Heart left ventricle (tissue), 16 donors: ENCODE measurements around the gene RACGAP1. TPM values are rescaled to one million over a fixed set of nuclear protein-coding genes. Genes with fewer than 3 reads are reported as not detected.

Experiments used
- ATAC-seq, 4 donors: fragments of 200-7000 bp; cut with Tn5 transposase; one replicate each; pipeline ENCODE4 v1.9.1; 2020 to 2022; ENCODE audit warnings: moderate library complexity in 4 of 4, mild to moderate bottlenecking in 3 of 4, moderate number of reproducible peaks in 1 of 4
- DNase-seq, 5 donors: peaks; one replicate each; pipeline ENCODE4 v3.0.0-alpha.2; 2020
- H3K27ac ChIP-seq, 12 donors: fragments of 200-600 bp; sonication (generic) in 4 of 12; one replicate each; pipeline versions ENCODE4 v1.5.0 to v1.8.0; 2016 to 2022; ENCODE audit warnings: mild to moderate bottlenecking in 2 of 12
- H3K27me3 ChIP-seq, 9 donors: fragments of 200-600 bp; sonication (generic) in 2 of 9; one replicate each; pipeline versions ENCODE4 v1.5.1 to v1.8.0; 2016 to 2022; ENCODE audit warnings: mild to moderate bottlenecking in 3 of 9
- H3K36me3 ChIP-seq, 9 donors: fragments of 200-600 bp; sonication (generic) in 2 of 9; one replicate each; pipeline versions ENCODE4 v1.5.0 to v1.8.0; 2018 to 2022; ENCODE audit warnings: mild to moderate bottlenecking in 2 of 9
- H3K4me1 ChIP-seq, 12 donors: fragments of 200-600 bp; sonication (generic) in 4 of 12; one replicate each; pipeline versions ENCODE4 v1.5.0 to v1.8.0; 2016 to 2022; ENCODE audit warnings: mild to moderate bottlenecking in 3 of 12
- H3K4me3 ChIP-seq, 12 donors: fragments of 200-600 bp; sonication (generic) in 4 of 12; one replicate each; pipeline versions ENCODE4 v1.5.0 to v1.8.0; 2017 to 2022; ENCODE audit warnings: mild to moderate bottlenecking in 9 of 12, moderate library complexity in 4 of 12
- H3K9me3 ChIP-seq, 12 donors: fragments of 200-600 bp; sonication (generic) in 4 of 12; one replicate each; pipeline versions ENCODE4 v1.5.0 to v1.8.0; 2016 to 2022; ENCODE audit warnings: mild to moderate bottlenecking in 1 of 12
- CTCF ChIP-seq, 12 donors: fragments of 200-600 bp; sonication (generic) in 4 of 12; IDR thresholded peaks; one replicate each; pipeline versions ENCODE4 v1.5.0 to v1.8.0; 2018 to 2022; ENCODE audit warnings: antibody characterized with exemption in 12 of 12, mild to moderate bottlenecking in 5 of 12
- POLR2A ChIP-seq, 2 donors: fragments of 450-650 bp; IDR thresholded peaks; one replicate each; pipeline ENCODE4 v1.6.1; 2017; ENCODE audit warnings: antibody characterized with exemption in 2 of 2, mild to moderate bottlenecking in 2 of 2, moderate library complexity in 2 of 2
- WGBS, 4 donors: extraction: QIAGEN DNeasy Blood & Tissue Kit in 2 of 4; methylation state at CpG; one replicate each; pipeline versions ENCODE4 v1.1.5 to v1.1.7; 2013 to 2018; 5-methylcytosine and 5-hydroxymethylcytosine counted together
- intact Hi-C, 10 donors: fragments of 100-400 bp; cut with DNase I; formaldehyde crosslinking; loops; one replicate each; pipeline versions ENCODE4 v1.11.1 to v1.14.2; 2022
- polyA plus RNA-seq, 2 donors: library from polyadenylated mRNA; stranded (reverse); fragments of 200-250 nt; gene quantifications; one replicate each; pipeline ENCODE4 v1.2.3, GENCODE V29; 2013
- total RNA-seq, 9 donors: library from RNA; depleted of rRNA in 2 of 9; stranded (reverse); fragments of >200 nt in 2 of 9; fragmentation: NEBNext Ultra II Directional in 3 of 9; extraction: Animal tissue kit (Norgen Biotek cat#: 25700) in 3 of 9; gene quantifications; one replicate each; pipeline versions ENCODE4 v1.1.0 to v1.2.4, GENCODE V29; 2016 to 2023
- donor health status: ischemic (EF 13 %, LVEDD 7.1; RV severe dilation, severe dysfunction).
- donor health status: healthy with polysubstance abuse.
- donor health status: DM: no; HTN: yes; CAD: no.
- donor health status: DM: no; HTN: no; CAD: no.
- donor health status: ischemic (EF 25% LVEDD 6.9; RV normal size, moderate dysfunction).
- donor health status: ischemic (EF 25% LVEDD 5.7; RV mildly dilated, moderate dysfunction).
- donor health status: healthy.
- donor health status: DM: yes; HTN: yes; CAD: no.
- donor health status: ischemic (EF 35%, LVEDD 5.7; RV mildly dilated, moderate dysfunction).
- donor health status: nonischemic (EF 11% LVEDD 7.7; RV severe dilation, severe dysfunction).
- donor health status: DM: yes; HTN: yes; CAD: no.
- donor health status: PGD.
- donor health status: ischemic (EF 29% LVEDD 5.4; RV normal size, mild dysfunction).
- donor health status: nonischemic (EF 23%, LVEDD 6.1; RV moderate dilation, normal function).

The RACGAP1 gene
- total and polyA plus RNA-seq, 11 donors = 0.91 to 17.8 (median 5.2) TPM

GRCh38 chr12:50043308-50043707 lies 18.0 kb upstream of the RACGAP1 start:
- intact Hi-C loops = no loop called here
- Histone ChIP-seq H3K36me3 (no peaks in the 10 kb centered on the region), H3K27ac (no peak overlapping the region), H3K27me3 (no peaks in the 10 kb centered on the region), H3K9me3 (no peaks in the 10 kb centered on the region), H3K4me3 (no peak overlapping the region), H3K4me1 (peaks cover 0 to 5% (median 0%) of the 10 kb centered on the region in 12 donors)
- DNase-seq = no peak
- TF ChIP-seq CTCF (IDR thresholded peaks at IDR 0.05) (no peak), POLR2A (IDR thresholded peaks at IDR 0.05) (no peak)
- ATAC-seq = no peak
- 79 to 93% (median 90%) methylated on average over 2 of the region's 2 CpGs for WGBS, 4 donors

- H3K27me3 ChIP-seq = no peaks in the 10 kb centered on the region
- intact Hi-C loops = no loop called here
- ATAC-seq (no peak), DNase-seq (no peak)
- no peaks in the 10 kb centered on the region for H3K9me3 ChIP-seq
- TF ChIP-seq CTCF (IDR thresholded peaks at IDR 0.05) = no peak
- no peak for TF ChIP-seq POLR2A (IDR thresholded peaks at IDR 0.05)
- no peak overlapping the region for H3K27ac ChIP-seq
- H3K36me3 ChIP-seq = no peaks in the 10 kb centered on the region
- no peak overlapping the region for H3K4me3 ChIP-seq
- peaks cover 0 to 5% (median 0%) of the 10 kb centered on the region in 12 donors for H3K4me1 ChIP-seq
- WGBS, 4 donors = 86 to 91% (median 87%) methylated on average over 6 of the region's 6 CpGs
Measured at GRCh38 chr12:50042693-50043092, 17.4 kb upstream of the RACGAP1 start.

GRCh38 chr12:50041962-50042361 lies 16.7 kb upstream of the RACGAP1 start:
- DNase-seq = no peak
- intact Hi-C loops = no loop called here
- ATAC-seq = no peak
- Histone ChIP-seq H3K36me3 (no peaks in the 10 kb centered on the region), H3K27me3 (no peaks in the 10 kb centered on the region), H3K27ac (no peak overlapping the region), H3K4me3 (no peak overlapping the region), H3K9me3 (no peaks in the 10 kb centered on the region), H3K4me1 (peaks cover 0 to 5% (median 0%) of the 10 kb centered on the region in 12 donors)
- WGBS, 4 donors = 77 to 86% (median 82%) methylated on average over 5 of the region's 5 CpGs
- TF ChIP-seq POLR2A (IDR thresholded peaks at IDR 0.05) (no peak), CTCF (IDR thresholded peaks at IDR 0.05) (no peak)

GRCh38 chr12:50041062-50041860 lies 16.0 kb upstream of the RACGAP1 start:
- DNase-seq (no peak), ATAC-seq (no peak)
- Histone ChIP-seq H3K27me3 (no peaks in the 10 kb centered on the region), H3K27ac (no peak overlapping the region), H3K4me3 (no peak overlapping the region), H3K4me1 (peaks cover 0 to 5% (median 0%) of the 10 kb centered on the region in 12 donors), H3K36me3 (no peaks in the 10 kb centered on the region), H3K9me3 (no peaks in the 10 kb centered on the region)
- WGBS, 4 donors = 80 to 86% (median 85%) methylated on average over 15 of the region's 15 CpGs
- no peak for TF ChIP-seq CTCF (IDR thresholded peaks at IDR 0.05)
- TF ChIP-seq POLR2A (IDR thresholded peaks at IDR 0.05) = no peak
- intact Hi-C loops = no loop called here
